DMS 273 treated with DMSO at 0.1 percent for 48 hours (cell line): ENCODE measurements around the gene LRRC14B.
"Not testable (repeated sequence)": the region's sequence is repeated elsewhere in the genome, so short reads cannot be mapped to it uniquely, and the experiment has no call there.

ENCODE experiments used
- DNase-seq: peaks from one replicate; lab custom pipeline; 2025; lab: John Stamatoyannopoulos, UW

Gene LRRC14B

GRCh38 chr5:192970-193831, 1.9 kb downstream of the LRRC14B start:
- no peak for DNase-seq

- no peak for DNase-seq
These were observed 2.8 kb downstream of the LRRC14B start for GRCh38 chr5:194102-194501.

GRCh38 chr5:194603-195209, 3.4 kb downstream of the LRRC14B start:
- no peak for DNase-seq

- DNase-seq: no peak
These were observed 4.3 kb downstream of the LRRC14B start for GRCh38 chr5:195401-196160.

GRCh38 chr5:196350-196749, 5.1 kb downstream of the LRRC14B start:
- no peak for DNase-seq

- not testable (repeated sequence) for DNase-seq
These were observed 5.7 kb downstream of the LRRC14B start for GRCh38 chr5:197031-197430.

- DNase-seq: no peak
These were observed 6.7 kb downstream of the LRRC14B start for GRCh38 chr5:197892-198489.

- no peak for DNase-seq
These were observed 7.4 kb downstream of the LRRC14B start for GRCh38 chr5:198516-199196.

GRCh38 chr5:199197-199949, 8.1 kb downstream of the LRRC14B start:
- no peak for DNase-seq

- no peak for DNase-seq
These were observed 8.8 kb downstream of the LRRC14B start for GRCh38 chr5:199950-200645.

- no peak for DNase-seq
These were observed 9.7 kb downstream of the LRRC14B start for GRCh38 chr5:200985-201384.

- DNase-seq: no peak
These were observed 10.4 kb downstream of the LRRC14B start for GRCh38 chr5:201672-202071.

GRCh38 chr5:203246-203930, 12.1 kb downstream of the LRRC14B start:
- DNase-seq: no peak

- no peak for DNase-seq
These were observed 12.7 kb downstream of the LRRC14B start for GRCh38 chr5:204001-204400.

- DNase-seq: no peak
These were observed 13.2 kb downstream of the LRRC14B start for GRCh38 chr5:204462-204861.

GRCh38 chr5:204966-205670, 13.8 kb downstream of the LRRC14B start:
- no peak for DNase-seq

- no peak for DNase-seq
These were observed 15.1 kb downstream of the LRRC14B start for GRCh38 chr5:206406-206805.

- DNase-seq: no peak
These were observed 15.7 kb downstream of the LRRC14B start for GRCh38 chr5:206927-207536.

GRCh38 chr5:207599-207998, 16.3 kb downstream of the LRRC14B start:
- no peak for DNase-seq
